GM12874 (cell line): ENCODE results near the gene ASTN1.

Experiments
- CTCF ChIP-seq: IDR thresholded peaks from 2 replicates; pipeline ENCODE4 v1.5.1; 2011; ENCODE audit warnings: low read depth, mild to moderate bottlenecking, control low read depth, low read length, moderate library complexity; ENCODE audit not compliant: insufficient read depth

The ASTN1 gene

GRCh38 chr1:176938375-176938774 lies 226.1 kb downstream of the ASTN1 start:
- TF ChIP-seq CTCF, result no peak

GRCh38 chr1:176934370-176934769 lies 230.1 kb downstream of the ASTN1 start:
- no peak for TF ChIP-seq CTCF

GRCh38 chr1:176932114-176933104 lies 232.1 kb downstream of the ASTN1 start:
- TF ChIP-seq CTCF, result no peak

GRCh38 chr1:176931526-176931925 lies 233.0 kb downstream of the ASTN1 start:
- TF ChIP-seq CTCF, result no peak

GRCh38 chr1:176926330-176927086 lies 238.0 kb downstream of the ASTN1 start:
- no peak for TF ChIP-seq CTCF

- TF ChIP-seq CTCF, result no peak
These were observed 239.3 kb downstream of the ASTN1 start for GRCh38 chr1:176925223-176925622.

- no peak for TF ChIP-seq CTCF
These were observed 241.2 kb downstream of the ASTN1 start for GRCh38 chr1:176923283-176923682.
